K562 (cell line): ENCODE measurements around the gene TMEM132C. TPM values are rescaled to one million over a fixed set of nuclear protein-coding genes. Genes with fewer than 3 reads are reported as not detected.

Experiments used
- ATAC-seq: fragments of 200-7000 bp; cut with Tn5 transposase; 3 replicates; pipeline ENCODE4 v1.9.1; 2020; ENCODE audit warnings: moderate library complexity
- BruUV-seq: library from RNA; stranded (reverse); fragments of 400-500 nt; replicated peaks from 2 replicates; lab custom pipeline; 2021; lab: Mats Ljungman, UMichigan
- CTCF ChIA-PET: fragments of 300-600 bp; formaldehyde crosslinking; extraction: SDS; loops from one replicate; lab custom pipeline; 2021; ENCODE audit warnings: low intra/inter-chr PET ratio; lab: Yijun Ruan, JAX
- POLR2A ChIA-PET: fragments of 300-600, 350-650 bp; sonication (Branson Sonifier 250); formaldehyde crosslinking; extraction: SDS; loops from one replicate; lab custom pipeline; 2021; ENCODE audit warnings: antibody characterized with exemption, inconsistent platforms; lab: Yijun Ruan, JAX
- DNase-seq, 4 experiments: peaks; one replicate each; pipeline versions ENCODE4 v3.0.0 to v3.0.0-alpha.2; 2011 to 2018; ENCODE audit warnings: low spot score in 3 of 4, mixed read lengths in 3 of 4; ENCODE audit errors: extremely low read depth in 1 of 4
- FAIRE-seq: peaks from 2 replicates; lab custom pipeline; 2011; peaks lifted over from hg19 to GRCh38; lab: Jason Lieb, UNC
- H2AFZ ChIP-seq: 2 replicates; pipeline ENCODE4 v1.6.0; 2011; ENCODE audit warnings: low read depth, low read length, control low read depth, inconsistent platforms
- H3K27ac ChIP-seq: fragments of 200-600 bp; 3 replicates; pipeline ENCODE4 v1.8.0; 2011; ENCODE audit warnings: low read depth, mild to moderate bottlenecking, control low read depth, inconsistent platforms, low read length, moderate library complexity, mixed read lengths; ENCODE audit errors: extremely low read depth
- H3K27me3 ChIP-seq, 2 experiments: fragments of 300-600 bp in 1 of 2; 2 replicates in 1 of 2; 3 replicates in 1 of 2; pipeline versions ENCODE4 v1.6.0 to v1.8.0; 2011; ENCODE audit warnings: inconsistent platforms in 2 of 2, low read length in 2 of 2, mild to moderate bottlenecking in 1 of 2, mixed read lengths in 1 of 2, moderate library complexity in 1 of 2; ENCODE audit not compliant: control insufficient read depth in 2 of 2, insufficient read depth in 2 of 2
- H3K36me3 ChIP-seq: fragments of 300-600 bp; 3 replicates; pipeline ENCODE4 v1.8.0; 2011; ENCODE audit warnings: mild to moderate bottlenecking, low read length, inconsistent platforms; ENCODE audit not compliant: control insufficient read depth, insufficient read depth
- H3K4me1 ChIP-seq, 2 experiments: fragments of 200-600 bp in 1 of 2; replicated peaks in 1 of 2; 2 replicates in 1 of 2; 3 replicates in 1 of 2; pipeline versions ENCODE4 v1.5.1 to v1.8.0; 2011; ENCODE audit warnings: inconsistent platforms in 2 of 2, low read length in 2 of 2, mild to moderate bottlenecking in 1 of 2, mixed read lengths in 1 of 2, moderate library complexity in 1 of 2; ENCODE audit not compliant: control insufficient read depth in 2 of 2, insufficient read depth in 2 of 2
- H3K4me2 ChIP-seq: 2 replicates; pipeline ENCODE4 v1.6.1; 2011; ENCODE audit warnings: low read length, control low read depth, inconsistent platforms, mixed read lengths; ENCODE audit not compliant: insufficient read depth
- H3K4me3 ChIP-seq: fragments of 200-600 bp; sonication (generic), shearing (Covaris generic); 2 replicates; pipeline ENCODE4 v1.5.1; 2016; ENCODE audit warnings: control low read depth, inconsistent platforms
- H3K79me2 ChIP-seq: fragments of 200-600 bp; 3 replicates; pipeline ENCODE4 v1.8.0; 2011; ENCODE audit warnings: low read length, inconsistent platforms; ENCODE audit not compliant: control insufficient read depth, insufficient read depth
- H3K9ac ChIP-seq, 2 experiments: 2 replicates each; pipeline versions ENCODE4 v1.6.0 to v1.6.1; 2011; ENCODE audit warnings: low read depth in 2 of 2, low read length in 2 of 2, control low read depth in 1 of 2, inconsistent platforms in 1 of 2, mild to moderate bottlenecking in 1 of 2, mixed read lengths in 1 of 2; ENCODE audit not compliant: insufficient read depth in 1 of 2
- H3K9me1 ChIP-seq: one replicate; pipeline ENCODE4 v1.6.0; 2011; ENCODE audit warnings: inconsistent platforms, mild to moderate bottlenecking, low read length, moderate library complexity; ENCODE audit not compliant: control insufficient read depth, insufficient read depth
- H3K9me3 ChIP-seq: replicated peaks from 2 replicates; pipeline ENCODE4 v1.5.1; 2011; ENCODE audit warnings: low read depth, low read length, inconsistent platforms; ENCODE audit not compliant: control insufficient read depth, insufficient read depth
- H4K20me1 ChIP-seq: replicated peaks from 2 replicates; pipeline ENCODE4 v1.6.1; 2011; ENCODE audit warnings: low read length, inconsistent platforms, mixed read lengths; ENCODE audit not compliant: control insufficient read depth, insufficient read depth
- ARID2 ChIP-seq: fragments of 450-650 bp; IDR thresholded peaks from 2 replicates; pipeline ENCODE4 v1.6.1; 2017; ENCODE audit warnings: antibody characterized with exemption, mild to moderate bottlenecking
- BRD9 ChIP-seq: fragments of 450-650 bp; IDR thresholded peaks from 2 replicates; pipeline ENCODE4 v1.6.1; 2018; ENCODE audit warnings: low read depth; ENCODE audit not compliant: partially characterized antibody
- E2F3 ChIP-seq: fragments of 250-450 bp; sonication (Bioruptor Pico); IDR thresholded peaks from 2 replicates; pipeline ENCODE4 v1.4.0; 2020; ENCODE audit warnings: mild to moderate bottlenecking
- GATA2 ChIP-seq: sonication (generic); formaldehyde crosslinking; IDR thresholded peaks from 2 replicates; pipeline ENCODE4 v1.4.0; 2020; ENCODE audit warnings: mild to moderate bottlenecking, missing genetic modification reagents
- GATAD2A ChIP-seq: fragments of 450-650 bp; IDR thresholded peaks from 2 replicates; pipeline ENCODE4 v1.6.1; 2017
- HDAC3 ChIP-seq: fragments of 450-650 bp; IDR thresholded peaks from 2 replicates; pipeline ENCODE4 v1.6.1; 2018; ENCODE audit warnings: borderline replicate concordance, mild to moderate bottlenecking, moderate library complexity; ENCODE audit not compliant: partially characterized antibody
- HNRNPL ChIP-seq: fragments of 200-400 bp; formaldehyde crosslinking; IDR thresholded peaks from 2 replicates; pipeline ENCODE4 v1.6.1; 2017; ENCODE audit warnings: low read depth, mild to moderate bottlenecking, low read length
- LEF1 ChIP-seq: fragments of 450-650 bp; IDR thresholded peaks from 2 replicates; pipeline ENCODE4 v1.6.1; 2016; ENCODE audit warnings: mild to moderate bottlenecking
- PPARD ChIP-seq: fragments of 250-450 bp; sonication (Bioruptor Pico); IDR thresholded peaks from 2 replicates; pipeline ENCODE4 v1.8.0; 2022; ENCODE audit warnings: inconsistent platforms, mild to moderate bottlenecking, moderate library complexity
- YY1 ChIP-seq, 3 experiments: IDR thresholded peaks; 2 replicates each; pipeline ENCODE4 v1.6.1; 2011; ENCODE audit warnings: low read length in 2 of 3, mild to moderate bottlenecking in 2 of 3, moderate library complexity in 2 of 3, borderline replicate concordance in 1 of 3, control low read depth in 1 of 3, low read depth in 1 of 3; ENCODE audit not compliant: insufficient read depth in 3 of 3, insufficient replicate concordance in 2 of 3, control insufficient read depth in 1 of 3, insufficient read length in 1 of 3; ENCODE audit errors: extremely low read depth in 1 of 3
- ZNF699 ChIP-seq: fragments of 250-450 bp; sonication (Bioruptor Pico); IDR thresholded peaks from 2 replicates; pipeline ENCODE4 v1.8.0; 2021; ENCODE audit warnings: mild to moderate bottlenecking, moderate library complexity; ENCODE audit not compliant: insufficient replicate concordance
- ZNF766 ChIP-seq: fragments of 200-800 bp; sonication (Bioruptor generic); conservative IDR thresholded peaks from 2 replicates; pipeline ENCODE4 v1.6.1; 2016; ENCODE audit warnings: missing genetic modification characterization, missing compliant biosample characterization
- WGBS: fragments of 100-300 bp; shearing (Covaris generic); methylation state at CpG from one replicate; pipeline ENCODE4 v1.1.6; 2016; ENCODE audit warnings: low coverage, mixed read lengths; ENCODE audit not compliant: insufficient coverage; ENCODE audit errors: missing lambda C conversion rate; 5-methylcytosine and 5-hydroxymethylcytosine counted together
- in situ Hi-C: fragments of 300-500 bp; cut with MboI; formaldehyde crosslinking; loops from 4 replicates; pipeline ENCODE4 v1.15.0; 2018; ENCODE audit warnings: inconsistent platforms, mixed read lengths
- intact Hi-C: fragments of 100-400 bp; cut with micrococcal nuclease; formaldehyde crosslinking; loops from 2 replicates; pipeline ENCODE4 v1.14.2; 2022
- polyA plus RNA-seq, 8 experiments: library from polyadenylated mRNA; depleted of rRNA in 4 of 8; stranded (reverse) in 5 of 8; unstranded in 3 of 8; fragments of >200 nt; fragmentation: Nextera tagmentation in 2 of 8; fragmentation: Illumina TruSeq in 1 of 8; extraction: Ambion mirVana in 2 of 8; extraction: Trizol in 1 of 8; gene quantifications; 2 replicates each; pipeline versions ENCODE4 v1.2.1 to v1.2.3, GENCODE V29; 2011 to 2014; ENCODE audit warnings: inconsistent platforms in 1 of 8, missing spikeins in 1 of 8
- total RNA-seq, 7 experiments: library from RNA; depleted of rRNA in 6 of 7; stranded (reverse); fragments of >200 nt in 6 of 7; fragmentation: Illumina TruSeq in 2 of 7; extraction: Trizol in 2 of 7; gene quantifications; 2 replicates each; pipeline versions ENCODE4 v1.2.1 to v1.2.3, GENCODE V29; 2011 to 2021; ENCODE audit warnings: low replicate concordance in 1 of 7
- TF ChIP-seq, protein P1 (sequence below), 2 experiments: fragments of 450-650 bp in 1 of 2; IDR thresholded peaks; 2 replicates each; pipeline ENCODE4 v1.6.1; 2011 to 2017; ENCODE audit warnings: low read depth in 2 of 2, antibody characterized with exemption in 1 of 2, borderline replicate concordance in 1 of 2, low read length in 1 of 2, mild to moderate bottlenecking in 1 of 2, mixed read lengths in 1 of 2; ENCODE audit not compliant: control insufficient read depth in 1 of 2
- TF ChIP-seq, protein P2 (sequence below): fragments of 450-650 bp; conservative IDR thresholded peaks from 2 replicates; pipeline ENCODE4 v1.6.1; 2016; ENCODE audit warnings: missing genetic modification characterization, low read depth, mild to moderate bottlenecking, missing compliant biosample characterization, moderate library complexity
- TF ChIP-seq, protein P3 (sequence below): sonication (generic); formaldehyde crosslinking; IDR thresholded peaks from 2 replicates; pipeline ENCODE4 v1.8.0; 2022; ENCODE audit warnings: mild to moderate bottlenecking, missing genetic modification reagents

The TMEM132C gene
- total and polyA plus RNA-seq, 9 of the 15 experiments (the other 6 are each of a cell fraction or from before 2014, with no cell fraction given) = not detected

DNA sequence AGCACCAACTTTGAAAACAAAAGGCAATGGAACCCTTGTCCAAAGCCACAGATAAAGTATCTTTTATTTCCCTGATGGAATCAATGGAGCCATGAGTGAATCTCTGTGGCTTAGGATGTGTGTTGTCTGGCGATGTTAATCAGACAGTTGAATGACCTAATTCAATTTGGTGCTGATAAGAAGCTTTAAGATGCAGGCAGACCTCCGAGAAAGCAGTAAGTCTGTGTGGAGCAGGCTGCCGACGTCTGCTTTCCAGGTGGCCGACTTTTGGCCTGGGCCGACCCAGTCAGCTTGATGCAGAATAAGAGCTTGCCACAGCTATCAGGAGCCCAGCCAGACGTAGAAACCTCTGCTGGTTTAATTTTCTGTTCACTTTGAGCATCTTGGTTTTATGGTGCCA lies 21.1 kb upstream of the TMEM132C start:
- Histone ChIP-seq H3K4me2 (no peak overlapping the region), H3K4me3 (no peak overlapping the region), H3K9ac (no peak overlapping the region), H3K36me3 (no peaks in the 10 kb centered on the region), H3K27ac (no peak overlapping the region), H2AFZ (no peak overlapping the region), H4K20me1 (no peaks in the 10 kb centered on the region), H3K79me2 (no peaks in the 10 kb centered on the region), H3K9me1 (no peaks in the 10 kb centered on the region), H3K27me3 (no peaks in the 10 kb centered on the region), H3K4me1 (no peaks in the 10 kb centered on the region), H3K9me3 (no peaks in the 10 kb centered on the region)
- no peak for ATAC-seq
- DNase-seq = no peak
- intact Hi-C loops (no loop called here), in situ Hi-C loops (no loop called here)
- TF ChIP-seq, protein P1, sequence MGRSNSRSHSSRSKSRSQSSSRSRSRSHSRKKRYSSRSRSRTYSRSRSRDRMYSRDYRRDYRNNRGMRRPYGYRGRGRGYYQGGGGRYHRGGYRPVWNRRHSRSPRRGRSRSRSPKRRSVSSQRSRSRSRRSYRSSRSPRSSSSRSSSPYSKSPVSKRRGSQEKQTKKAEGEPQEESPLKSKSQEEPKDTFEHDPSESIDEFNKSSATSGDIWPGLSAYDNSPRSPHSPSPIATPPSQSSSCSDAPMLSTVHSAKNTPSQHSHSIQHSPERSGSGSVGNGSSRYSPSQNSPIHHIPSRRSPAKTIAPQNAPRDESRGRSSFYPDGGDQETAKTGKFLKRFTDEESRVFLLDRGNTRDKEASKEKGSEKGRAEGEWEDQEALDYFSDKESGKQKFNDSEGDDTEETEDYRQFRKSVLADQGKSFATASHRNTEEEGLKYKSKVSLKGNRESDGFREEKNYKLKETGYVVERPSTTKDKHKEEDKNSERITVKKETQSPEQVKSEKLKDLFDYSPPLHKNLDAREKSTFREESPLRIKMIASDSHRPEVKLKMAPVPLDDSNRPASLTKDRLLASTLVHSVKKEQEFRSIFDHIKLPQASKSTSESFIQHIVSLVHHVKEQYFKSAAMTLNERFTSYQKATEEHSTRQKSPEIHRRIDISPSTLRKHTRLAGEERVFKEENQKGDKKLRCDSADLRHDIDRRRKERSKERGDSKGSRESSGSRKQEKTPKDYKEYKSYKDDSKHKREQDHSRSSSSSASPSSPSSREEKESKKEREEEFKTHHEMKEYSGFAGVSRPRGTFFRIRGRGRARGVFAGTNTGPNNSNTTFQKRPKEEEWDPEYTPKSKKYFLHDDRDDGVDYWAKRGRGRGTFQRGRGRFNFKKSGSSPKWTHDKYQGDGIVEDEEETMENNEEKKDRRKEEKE (IDR thresholded peaks at IDR 0.05; ENCODE audit: borderline replicate concordance in 1 of 2, control insufficient read depth in 1 of 2, low read depth in 2 of 2, low read length in 1 of 2) = no peak
- TF ChIP-seq ZNF766 (CRISPR knock-in tag) (no peak), HDAC3 (no peak), GATAD2A (no peak), PPARD (no peak), GATA2 (CRISPR knock-in tag) (no peak), ARID2 (no peak), HNRNPL (no peak), E2F3 (CRISPR knock-in tag) (no peak), BRD9 (no peak), YY1 (IDR thresholded peaks at IDR 0.05; ENCODE audit: borderline replicate concordance in 1 of 3, control insufficient read depth in 1 of 3, extremely low read depth in 1 of 3, insufficient read depth in 3 of 3, insufficient read length in 1 of 3, insufficient replicate concordance in 2 of 3, low read depth in 1 of 3, low read length in 2 of 3) (no peak), ZNF699 (no peak), LEF1 (no peak)
- TF ChIP-seq, protein P2, sequence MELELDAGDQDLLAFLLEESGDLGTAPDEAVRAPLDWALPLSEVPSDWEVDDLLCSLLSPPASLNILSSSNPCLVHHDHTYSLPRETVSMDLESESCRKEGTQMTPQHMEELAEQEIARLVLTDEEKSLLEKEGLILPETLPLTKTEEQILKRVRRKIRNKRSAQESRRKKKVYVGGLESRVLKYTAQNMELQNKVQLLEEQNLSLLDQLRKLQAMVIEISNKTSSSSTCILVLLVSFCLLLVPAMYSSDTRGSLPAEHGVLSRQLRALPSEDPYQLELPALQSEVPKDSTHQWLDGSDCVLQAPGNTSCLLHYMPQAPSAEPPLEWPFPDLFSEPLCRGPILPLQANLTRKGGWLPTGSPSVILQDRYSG (tag) = no peak
- TF ChIP-seq, protein P3, sequence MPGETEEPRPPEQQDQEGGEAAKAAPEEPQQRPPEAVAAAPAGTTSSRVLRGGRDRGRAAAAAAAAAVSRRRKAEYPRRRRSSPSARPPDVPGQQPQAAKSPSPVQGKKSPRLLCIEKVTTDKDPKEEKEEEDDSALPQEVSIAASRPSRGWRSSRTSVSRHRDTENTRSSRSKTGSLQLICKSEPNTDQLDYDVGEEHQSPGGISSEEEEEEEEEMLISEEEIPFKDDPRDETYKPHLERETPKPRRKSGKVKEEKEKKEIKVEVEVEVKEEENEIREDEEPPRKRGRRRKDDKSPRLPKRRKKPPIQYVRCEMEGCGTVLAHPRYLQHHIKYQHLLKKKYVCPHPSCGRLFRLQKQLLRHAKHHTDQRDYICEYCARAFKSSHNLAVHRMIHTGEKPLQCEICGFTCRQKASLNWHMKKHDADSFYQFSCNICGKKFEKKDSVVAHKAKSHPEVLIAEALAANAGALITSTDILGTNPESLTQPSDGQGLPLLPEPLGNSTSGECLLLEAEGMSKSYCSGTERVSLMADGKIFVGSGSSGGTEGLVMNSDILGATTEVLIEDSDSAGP (CRISPR knock-in tag) = no peak
- no TSS peak for BruUV-seq
- CTCF ChIA-PET = no interaction called here
- WGBS = 1% methylated on average over 7 of the region's 7 CpGs
- FAIRE-seq = no peak
- POLR2A ChIA-PET = no interaction called here
